Esophagus muscularis mucosa (tissue), 4 donors: ENCODE data around the gene PRSS48.

Source experiments
- CTCF ChIP-seq, 3 experiments: fragments of 200-600 bp in 2 of 3; fragments of 450-650 bp in 1 of 3; sonication (generic) in 2 of 3; IDR thresholded peaks; one replicate each; pipeline ENCODE4 v1.5.1; 2017 to 2019; ENCODE audit warnings: antibody characterized with exemption in 3 of 3, mild to moderate bottlenecking in 2 of 3, moderate library complexity in 1 of 3
- EP300 ChIP-seq: sonication (generic); formaldehyde crosslinking; IDR thresholded peaks from one replicate; pipeline ENCODE4 v1.6.1; 2017; ENCODE audit warnings: antibody characterized with exemption
- POLR2A ChIP-seq: fragments of 450-650 bp; IDR thresholded peaks from one replicate; pipeline ENCODE4 v1.6.1; 2017; ENCODE audit warnings: antibody characterized with exemption, moderate library complexity, mild to moderate bottlenecking, low read depth
- POLR2AphosphoS5 ChIP-seq, 2 donors: sonication (generic); formaldehyde crosslinking; IDR thresholded peaks; one replicate each; pipeline ENCODE4 v1.6.1; 2017; ENCODE audit warnings: antibody characterized with exemption in 2 of 2

GRCh38 chr4:151294833-151295496 is 18.0 kb downstream of the PRSS48 start:
- TF ChIP-seq CTCF (IDR thresholded peaks at IDR 0.05) (no peak), POLR2AphosphoS5 (IDR thresholded peaks at IDR 0.05) (no peak), POLR2A (no peak), EP300 (no peak)
